ENCODE data around the gene KRT20.
"Not testable (repeated sequence)": the region's sequence is repeated elsewhere in the genome, so short reads cannot be mapped to it uniquely, and the experiment has no call there.

Gene KRT20, protein sequence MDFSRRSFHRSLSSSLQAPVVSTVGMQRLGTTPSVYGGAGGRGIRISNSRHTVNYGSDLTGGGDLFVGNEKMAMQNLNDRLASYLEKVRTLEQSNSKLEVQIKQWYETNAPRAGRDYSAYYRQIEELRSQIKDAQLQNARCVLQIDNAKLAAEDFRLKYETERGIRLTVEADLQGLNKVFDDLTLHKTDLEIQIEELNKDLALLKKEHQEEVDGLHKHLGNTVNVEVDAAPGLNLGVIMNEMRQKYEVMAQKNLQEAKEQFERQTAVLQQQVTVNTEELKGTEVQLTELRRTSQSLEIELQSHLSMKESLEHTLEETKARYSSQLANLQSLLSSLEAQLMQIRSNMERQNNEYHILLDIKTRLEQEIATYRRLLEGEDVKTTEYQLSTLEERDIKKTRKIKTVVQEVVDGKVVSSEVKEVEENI

DNA sequence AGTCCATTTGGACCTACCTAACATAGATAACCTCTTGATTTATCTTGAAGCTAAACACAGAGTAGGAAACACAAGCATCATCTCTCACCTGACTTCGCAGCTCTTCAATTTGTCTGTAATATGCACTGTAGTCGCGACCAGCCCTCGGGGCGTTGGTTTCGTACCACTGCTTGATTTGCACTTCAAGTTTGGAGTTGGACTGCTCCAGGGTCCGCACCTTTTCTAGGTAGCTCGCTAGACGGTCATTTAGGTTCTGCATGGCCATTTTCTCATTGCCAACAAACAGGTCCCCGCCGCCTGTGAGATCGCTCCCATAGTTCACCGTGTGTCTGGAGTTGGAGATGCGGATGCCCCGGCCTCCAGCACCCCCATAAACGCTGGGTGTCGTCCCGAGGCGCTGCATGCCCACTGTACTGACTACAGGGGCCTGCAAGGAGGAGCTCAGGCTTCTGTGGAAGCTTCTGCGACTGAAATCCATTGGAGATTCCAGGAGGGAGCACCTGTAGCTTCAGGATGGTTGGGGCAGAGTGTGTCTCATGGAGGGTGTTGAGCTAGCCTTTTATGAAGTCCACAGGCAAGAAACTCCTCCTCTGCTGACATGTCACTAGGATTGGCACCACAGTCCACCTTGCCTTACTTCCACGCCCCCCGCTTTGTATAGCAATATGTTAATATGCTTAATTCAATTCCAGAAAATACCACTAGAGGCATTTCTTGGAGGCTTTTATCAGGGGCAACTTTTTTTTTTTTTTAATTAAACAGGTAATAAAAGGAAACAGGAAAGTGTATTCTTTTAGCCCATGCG, at the start of gene KRT20:
TSS of gene KRT20 (minus strand) at position 535 of the 805 bp plus-strand sequence. CDS start at position 478, 57 bp downstream.
- Histone ChIP-seq H3K27ac (no peak within 1 kb of the TSS), H3K4me3 (no peak within 1 kb of the TSS)
- TF ChIP-seq, protein P1, sequence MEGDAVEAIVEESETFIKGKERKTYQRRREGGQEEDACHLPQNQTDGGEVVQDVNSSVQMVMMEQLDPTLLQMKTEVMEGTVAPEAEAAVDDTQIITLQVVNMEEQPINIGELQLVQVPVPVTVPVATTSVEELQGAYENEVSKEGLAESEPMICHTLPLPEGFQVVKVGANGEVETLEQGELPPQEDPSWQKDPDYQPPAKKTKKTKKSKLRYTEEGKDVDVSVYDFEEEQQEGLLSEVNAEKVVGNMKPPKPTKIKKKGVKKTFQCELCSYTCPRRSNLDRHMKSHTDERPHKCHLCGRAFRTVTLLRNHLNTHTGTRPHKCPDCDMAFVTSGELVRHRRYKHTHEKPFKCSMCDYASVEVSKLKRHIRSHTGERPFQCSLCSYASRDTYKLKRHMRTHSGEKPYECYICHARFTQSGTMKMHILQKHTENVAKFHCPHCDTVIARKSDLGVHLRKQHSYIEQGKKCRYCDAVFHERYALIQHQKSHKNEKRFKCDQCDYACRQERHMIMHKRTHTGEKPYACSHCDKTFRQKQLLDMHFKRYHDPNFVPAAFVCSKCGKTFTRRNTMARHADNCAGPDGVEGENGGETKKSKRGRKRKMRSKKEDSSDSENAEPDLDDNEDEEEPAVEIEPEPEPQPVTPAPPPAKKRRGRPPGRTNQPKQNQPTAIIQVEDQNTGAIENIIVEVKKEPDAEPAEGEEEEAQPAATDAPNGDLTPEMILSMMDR (IDR thresholded peaks at IDR 0.05), result no peak
- no peak for DNase-seq (ENCODE audit: low spot score)

DNA sequence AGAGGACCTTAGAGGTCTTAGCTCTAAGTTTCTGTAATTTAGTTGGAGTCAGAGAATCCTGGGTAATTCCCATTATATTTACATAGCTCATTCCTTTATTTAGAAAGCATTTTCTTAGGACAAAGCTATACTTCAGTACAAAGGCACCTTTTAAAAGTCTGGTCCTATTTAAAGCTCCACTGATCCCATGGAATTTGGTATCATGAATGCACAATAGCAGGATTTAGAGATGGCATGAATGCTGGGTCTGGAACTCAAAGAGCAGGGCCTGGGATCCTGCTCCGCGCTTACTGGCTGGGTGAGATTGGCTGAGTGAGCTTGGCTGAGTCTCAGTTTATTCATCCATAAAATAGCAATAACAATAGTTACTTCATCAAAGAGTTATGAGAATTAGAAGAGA, 47.6 kb upstream of the KRT20 start:
- DNase-seq (ENCODE audit: low spot score), result no peak
- no peak overlapping the region for H3K4me3 ChIP-seq
- H3K27ac ChIP-seq, result no peak overlapping the region
- TF ChIP-seq, protein P1 (IDR thresholded peaks at IDR 0.05), result no peak

DNA sequence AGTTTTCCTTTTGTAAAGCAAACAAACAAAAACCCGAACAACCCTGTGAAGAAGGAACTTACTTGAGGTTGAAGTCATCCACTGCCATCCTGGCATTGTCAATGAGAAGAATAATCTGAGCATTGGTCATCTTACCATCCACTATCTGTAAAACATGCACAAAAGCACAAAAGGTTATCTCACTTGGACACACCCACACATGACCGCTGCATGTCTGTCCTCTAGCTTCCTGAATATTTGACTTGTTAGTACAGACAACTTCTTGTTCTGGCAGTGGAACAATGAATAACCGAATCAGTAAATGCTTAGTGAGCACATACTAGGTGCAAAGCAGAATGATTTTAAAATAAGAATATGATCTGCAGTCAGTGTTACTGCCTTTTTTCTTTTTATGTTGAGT, 46.3 kb upstream of the KRT20 start:
- Histone ChIP-seq H3K4me3 (no peak overlapping the region), H3K27ac (no peak overlapping the region)
- TF ChIP-seq, protein P1 (IDR thresholded peaks at IDR 0.05), result no peak
- no peak for DNase-seq (ENCODE audit: low spot score)

DNA sequence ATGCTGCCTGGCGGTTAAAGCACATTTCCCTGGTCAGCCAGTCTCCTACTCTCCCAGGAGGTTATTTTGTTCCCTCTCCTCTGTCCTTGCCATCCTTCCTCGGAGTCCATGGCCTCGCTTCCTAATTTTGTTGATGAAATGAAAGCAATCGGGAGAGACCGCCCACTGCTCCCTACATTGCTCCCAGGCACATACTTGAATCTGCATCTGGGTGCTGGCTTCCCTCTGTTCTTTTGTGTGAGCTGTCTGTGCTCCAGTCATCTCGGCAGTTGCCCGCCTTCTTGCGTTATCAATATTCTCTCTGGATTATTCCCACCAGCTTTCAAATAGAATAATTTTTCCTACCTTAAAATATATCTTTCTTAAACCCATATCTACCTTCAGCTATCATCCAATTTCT, 41.3 kb upstream of the KRT20 start:
- Histone ChIP-seq H3K4me3 (no peak overlapping the region), H3K27ac (no peak overlapping the region)
- TF ChIP-seq, protein P1 (IDR thresholded peaks at IDR 0.05), result no peak
- DNase-seq (ENCODE audit: low spot score), result no peak

DNA sequence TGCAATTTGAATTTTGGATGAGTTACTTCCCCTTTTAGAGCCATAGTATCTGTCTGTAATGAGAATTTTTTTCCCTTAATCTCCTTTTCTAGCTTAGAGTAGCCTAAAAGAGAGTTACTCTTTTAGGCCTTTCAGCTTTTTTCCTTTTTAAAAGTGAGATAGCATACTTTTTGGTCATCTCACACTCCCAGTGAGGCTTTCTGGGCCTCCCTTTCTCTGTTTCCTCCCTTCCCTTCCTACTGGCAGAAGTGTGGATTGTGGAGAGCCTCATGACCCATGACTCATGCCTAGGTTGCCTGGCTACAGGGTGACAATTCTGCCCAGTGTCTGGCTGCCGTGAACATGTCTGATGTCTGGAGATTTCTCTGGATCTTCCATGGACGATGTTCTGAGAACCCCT, 37.2 kb upstream of the KRT20 start:
- TF ChIP-seq, protein P1 (IDR thresholded peaks at IDR 0.05), result no peak
- peak overlapping the region; percentile 32 to 58 for H3K27ac ChIP-seq
- DNase-seq (ENCODE audit: low spot score), result no peak
- no peak overlapping the region for H3K4me3 ChIP-seq

DNA sequence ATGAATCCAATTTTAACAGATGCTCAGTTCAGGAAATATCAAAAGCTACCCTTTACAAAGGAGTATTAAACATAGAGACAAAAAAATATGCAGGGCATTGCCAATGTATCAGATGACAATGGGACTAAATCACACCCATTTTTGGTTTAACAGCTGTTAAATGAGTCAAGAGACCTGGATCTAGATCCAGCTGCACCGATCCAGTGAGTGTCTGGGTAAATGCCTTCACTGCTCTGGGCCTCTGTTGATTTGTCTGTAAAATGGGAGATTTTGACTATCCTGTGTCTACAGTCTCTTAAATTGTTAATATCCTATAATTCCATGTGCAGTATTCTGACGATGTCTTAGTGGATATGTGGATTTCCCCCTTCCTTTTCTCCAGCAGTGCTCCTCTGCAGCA, 36.0 kb upstream of the KRT20 start:
- DNase-seq (ENCODE audit: low spot score), result no peak
- Histone ChIP-seq H3K27ac (no peak overlapping the region), H3K4me3 (no peak overlapping the region)
- TF ChIP-seq, protein P1 (IDR thresholded peaks at IDR 0.05), result no peak

DNA sequence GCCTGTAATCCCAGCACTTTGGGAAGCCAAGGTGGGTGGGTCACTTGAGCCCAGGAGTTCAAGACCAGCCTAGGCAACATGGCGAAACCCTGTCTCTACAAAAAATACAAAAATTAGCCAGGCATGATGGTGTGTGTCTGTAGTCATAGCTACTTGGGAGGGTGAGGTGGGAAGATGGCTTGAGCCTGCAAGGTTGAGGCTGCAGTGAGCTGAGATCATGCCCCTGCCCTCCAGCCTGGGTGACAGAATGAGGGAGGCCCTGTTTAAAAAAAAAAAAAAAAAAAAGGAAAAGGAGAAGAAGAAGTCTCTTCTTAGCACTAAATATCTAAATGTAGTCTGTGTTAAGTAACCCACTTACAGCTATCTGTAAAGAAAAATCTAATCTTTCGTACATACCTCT, 32.1 kb upstream of the KRT20 start:
- not testable (repeated sequence) for DNase-seq (ENCODE audit: low spot score); H3K4me3 ChIP-seq; H3K27ac ChIP-seq

Measured in coronary artery (tissue), 2 donors.